Small intestine (tissue), 7 donors: Measurements from ENCODE around the gene FIGN. TPM values are rescaled to one million over a fixed set of nuclear protein-coding genes. Genes with fewer than 3 reads are reported as not detected.

ENCODE experiments used
- DNase-seq, 2 donors: peaks; one replicate each; pipeline versions ENCODE4 v3.0.0 to v3.0.0-alpha.2; 2013
- FAIRE-seq: peaks from 2 replicates; lab custom pipeline; 2012; peaks lifted over from hg19 to GRCh38; lab: Jason Lieb, UNC
- H3K27ac ChIP-seq, 3 donors: one replicate each; pipeline ENCODE4 v1.5.1; 2013; ENCODE audit warnings: low read length in 2 of 3, mild to moderate bottlenecking in 2 of 3, control low read depth in 1 of 3, inconsistent platforms in 1 of 3, low read depth in 1 of 3, moderate library complexity in 1 of 3
- H3K27me3 ChIP-seq, 3 donors: one replicate each; pipeline ENCODE4 v1.6.1; 2013; ENCODE audit warnings: low read length in 3 of 3, inconsistent platforms in 1 of 3; ENCODE audit not compliant: control insufficient read depth in 3 of 3, insufficient read depth in 3 of 3
- H3K36me3 ChIP-seq, 3 donors: one replicate each; pipeline ENCODE4 v1.6.1; 2013; ENCODE audit warnings: low read length in 3 of 3, inconsistent platforms in 1 of 3, low read depth in 1 of 3, mild to moderate bottlenecking in 1 of 3, moderate library complexity in 1 of 3; ENCODE audit not compliant: control insufficient read depth in 3 of 3, insufficient read depth in 2 of 3
- H3K4me1 ChIP-seq, 3 donors: one replicate each; pipeline ENCODE4 v1.6.1; 2013; ENCODE audit warnings: low read length in 2 of 3, inconsistent platforms in 1 of 3, low read depth in 1 of 3, mild to moderate bottlenecking in 1 of 3, moderate library complexity in 1 of 3; ENCODE audit not compliant: control insufficient read depth in 3 of 3, insufficient read depth in 2 of 3
- H3K4me3 ChIP-seq, 3 donors: one replicate each; pipeline ENCODE4 v1.5.1; 2013; ENCODE audit warnings: low read length in 3 of 3, control low read depth in 1 of 3, inconsistent platforms in 1 of 3, low read depth in 1 of 3, mild to moderate bottlenecking in 1 of 3, moderate library complexity in 1 of 3
- H3K9me3 ChIP-seq, 2 donors: one replicate each; pipeline ENCODE4 v1.6.1; 2013; ENCODE audit warnings: low read depth in 1 of 2, low read length in 1 of 2; ENCODE audit not compliant: control insufficient read depth in 2 of 2, insufficient read depth in 1 of 2
- WGBS, 3 donors: extraction: QIAGEN DNeasy Blood & Tissue Kit; methylation state at CpG; one replicate each; pipeline ENCODE4 v1.1.7; 2013; 5-methylcytosine and 5-hydroxymethylcytosine counted together
- polyA plus RNA-seq, 4 donors: library from polyadenylated mRNA; stranded (reverse) in 3 of 4; unstranded in 1 of 4; fragments of 200-250 nt in 3 of 4; fragments of 120-200 nt in 1 of 4; gene quantifications; one replicate each; pipeline versions ENCODE4 v1.2.1 to v1.2.3, GENCODE V29; 2013
- donor health status: healthy with polysubstance abuse.
- donor health status: control.
- donor health status: control.
- donor health status: Bipolar disorder and iron deficiency.
- donor health status: healthy.

FIGN gene
- polyA plus RNA-seq, 4 donors: 0.27 to 1.0 (median 0.64) TPM; not detected in 1

- Histone ChIP-seq H3K4me1 (no peaks in the 10 kb centered on the region), H3K27ac (no peak overlapping the region), H3K4me3 (no peak overlapping the region), H3K27me3 (no peaks in the 10 kb centered on the region), H3K9me3 (no peaks in the 10 kb centered on the region), H3K36me3 (no peaks in the 10 kb centered on the region)
- WGBS, 3 donors: 73 to 74% (median 73%) methylated on average over 2 of the region's 2 CpGs
- FAIRE-seq: no peak
- no peak for DNase-seq
Measured at GRCh38 chr2:163673522-163673921, 62.3 kb downstream of the FIGN start.

GRCh38 chr2:163670929-163671328 lies 64.9 kb downstream of the FIGN start:
- Histone ChIP-seq H3K27ac (no peak overlapping the region), H3K4me1 (no peaks in the 10 kb centered on the region), H3K36me3 (no peaks in the 10 kb centered on the region), H3K27me3 (no peaks in the 10 kb centered on the region), H3K9me3 (no peaks in the 10 kb centered on the region), H3K4me3 (no peak overlapping the region)
- FAIRE-seq (no peak), DNase-seq (no peak)
- 27 to 71% (median 48%) methylated on average over 3 of the region's 3 CpGs for WGBS, 3 donors

- FAIRE-seq (no peak), DNase-seq (no peak)
- WGBS, 3 donors: 51 to 67% (median 59%) methylated on average over 2 of the region's 2 CpGs
- H3K4me3 ChIP-seq: no peak overlapping the region
- H3K27ac ChIP-seq: no peak overlapping the region
- H3K4me1 ChIP-seq: no peaks in the 10 kb centered on the region
- no peaks in the 10 kb centered on the region for H3K36me3 ChIP-seq
- H3K9me3 ChIP-seq: no peaks in the 10 kb centered on the region
- H3K27me3 ChIP-seq: no peaks in the 10 kb centered on the region
Measured at GRCh38 chr2:163669506-163669905, 66.3 kb downstream of the FIGN start.

- H3K4me1 ChIP-seq: no peaks in the 10 kb centered on the region
- no peaks in the 10 kb centered on the region for H3K9me3 ChIP-seq
- H3K27ac ChIP-seq: no peak overlapping the region
- DNase-seq (no peak), FAIRE-seq (no peak)
- H3K36me3 ChIP-seq: no peaks in the 10 kb centered on the region
- 55 to 61% (median 55%) methylated on average over 4 of the region's 4 CpGs for WGBS, 3 donors
- no peaks in the 10 kb centered on the region for H3K27me3 ChIP-seq
- no peak overlapping the region for H3K4me3 ChIP-seq
Measured at GRCh38 chr2:163667064-163667887, 68.5 kb downstream of the FIGN start.

- no peaks in the 10 kb centered on the region for H3K4me1 ChIP-seq
- H3K27ac ChIP-seq: no peak overlapping the region
- H3K9me3 ChIP-seq: no peaks in the 10 kb centered on the region
- no peak for DNase-seq
- FAIRE-seq: no peak
- H3K36me3 ChIP-seq: no peaks in the 10 kb centered on the region
- H3K27me3 ChIP-seq: no peaks in the 10 kb centered on the region
- H3K4me3 ChIP-seq: no peak overlapping the region
Measured at GRCh38 chr2:163665817-163666216, 70.0 kb downstream of the FIGN start.

GRCh38 chr2:163665051-163665450 lies 70.8 kb downstream of the FIGN start:
- H3K27ac ChIP-seq: no peak overlapping the region
- no peak overlapping the region for H3K4me3 ChIP-seq
- no peak for FAIRE-seq
- no peaks in the 10 kb centered on the region for H3K27me3 ChIP-seq
- H3K9me3 ChIP-seq: no peaks in the 10 kb centered on the region
- DNase-seq: no peak
- no peaks in the 10 kb centered on the region for H3K36me3 ChIP-seq
- no peaks in the 10 kb centered on the region for H3K4me1 ChIP-seq
- WGBS, 3 donors: 70 to 80% (median 74%) methylated on average over 2 of the region's 2 CpGs

GRCh38 chr2:163664610-163665009 lies 71.2 kb downstream of the FIGN start:
- H3K4me1 ChIP-seq: no peaks in the 10 kb centered on the region
- DNase-seq (no peak), FAIRE-seq (no peak)
- H3K36me3 ChIP-seq: no peaks in the 10 kb centered on the region
- no peak overlapping the region for H3K4me3 ChIP-seq
- H3K27me3 ChIP-seq: no peaks in the 10 kb centered on the region
- WGBS, 3 donors: 74 to 77% (median 76%) methylated on average over 5 of the region's 5 CpGs
- no peaks in the 10 kb centered on the region for H3K9me3 ChIP-seq
- no peak overlapping the region for H3K27ac ChIP-seq

GRCh38 chr2:163662141-163662780 lies 73.5 kb downstream of the FIGN start:
- DNase-seq (no peak), FAIRE-seq (no peak)
- Histone ChIP-seq H3K9me3 (no peaks in the 10 kb centered on the region), H3K27ac (no peak overlapping the region), H3K4me1 (no peaks in the 10 kb centered on the region), H3K27me3 (no peaks in the 10 kb centered on the region), H3K36me3 (no peaks in the 10 kb centered on the region), H3K4me3 (no peak overlapping the region)
- WGBS, 3 donors: 62 to 75% (median 64%) methylated on average over 4 of the region's 4 CpGs
